ENCODE results near the gene PALM3. TPM values are rescaled to one million over a fixed set of nuclear protein-coding genes. Genes with fewer than 3 reads are reported as not detected.

The PALM3 gene
- total RNA-seq, 1 donor from 2014 or later = 0.65 TPM

DNA sequence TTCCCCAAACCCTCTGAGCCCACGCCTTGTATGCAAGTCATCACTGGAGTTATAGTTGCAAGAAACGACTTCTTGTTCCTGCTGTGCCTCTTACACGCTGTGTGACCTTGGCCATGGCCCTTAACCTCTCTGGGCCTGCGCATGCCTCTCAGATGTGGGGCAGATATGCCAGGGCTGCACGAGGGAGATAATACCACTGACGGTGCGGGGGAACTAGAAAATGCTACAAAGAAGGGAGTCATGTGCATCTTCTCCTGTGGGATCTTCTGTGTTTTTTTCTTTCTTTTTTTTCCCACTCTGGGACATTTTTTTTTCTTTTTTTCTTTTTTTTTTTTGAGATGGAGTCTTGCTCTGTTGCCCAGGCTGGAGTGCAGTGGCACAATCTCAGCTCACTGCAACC is 33.0 kb upstream of the PALM3 start:
- no peak overlapping the region for H3K27ac Mint-ChIP-seq
- no peak overlapping the region for H3K4me3 Mint-ChIP-seq
- intact Hi-C loops (cut with micrococcal nuclease) = no loop called here
- H3K36me3 Mint-ChIP-seq (ENCODE audit: low read depth) = peaks cover 29% of the 10 kb centered on the region
- peaks cover 11% of the 10 kb centered on the region for H3K4me1 Mint-ChIP-seq (ENCODE audit: low read depth)
- H3K27me3 Mint-ChIP-seq (ENCODE audit: insufficient read depth) = no peaks in the 10 kb centered on the region
- H3K9me3 Mint-ChIP-seq = peaks cover 7% of the 10 kb centered on the region
- no peak for DNase-seq (ENCODE audit: low spot score)

GRCh38 chr19:14093117-14093823 is 31.4 kb upstream of the PALM3 start:
- peak overlapping the region; percentile 57 for H3K4me3 Mint-ChIP-seq
- no peaks in the 10 kb centered on the region for H3K27me3 Mint-ChIP-seq (ENCODE audit: insufficient read depth)
- peak overlapping the region; percentile 23 for H3K27ac Mint-ChIP-seq
- peaks cover 7% of the 10 kb centered on the region for H3K9me3 Mint-ChIP-seq
- intact Hi-C loops (cut with micrococcal nuclease) = no loop called here
- H3K4me1 Mint-ChIP-seq (ENCODE audit: low read depth) = peaks cover 16% of the 10 kb centered on the region
- H3K36me3 Mint-ChIP-seq (ENCODE audit: low read depth) = peaks cover 39% of the 10 kb centered on the region
- DNase-seq (ENCODE audit: low spot score) = no peak

GRCh38 chr19:14091813-14092462 is 30.1 kb upstream of the PALM3 start:
- intact Hi-C loops (cut with micrococcal nuclease) = loop anchor here (1.0 to 2.0 kb wide), 4 partner anchors 11 to 45 kb away; partner anchors contain the start of gene PRKACA
- DNase-seq (ENCODE audit: low spot score) = no peak
- Mint-ChIP-seq H3K27me3 (ENCODE audit: insufficient read depth) (no peaks in the 10 kb centered on the region), H3K4me3 (peak overlapping the region; percentile 99), H3K27ac (peak overlapping the region; percentile 100), H3K36me3 (ENCODE audit: low read depth) (peaks cover 39% of the 10 kb centered on the region), H3K4me1 (ENCODE audit: low read depth) (peaks cover 16% of the 10 kb centered on the region), H3K9me3 (peaks cover 7% of the 10 kb centered on the region)

DNA sequence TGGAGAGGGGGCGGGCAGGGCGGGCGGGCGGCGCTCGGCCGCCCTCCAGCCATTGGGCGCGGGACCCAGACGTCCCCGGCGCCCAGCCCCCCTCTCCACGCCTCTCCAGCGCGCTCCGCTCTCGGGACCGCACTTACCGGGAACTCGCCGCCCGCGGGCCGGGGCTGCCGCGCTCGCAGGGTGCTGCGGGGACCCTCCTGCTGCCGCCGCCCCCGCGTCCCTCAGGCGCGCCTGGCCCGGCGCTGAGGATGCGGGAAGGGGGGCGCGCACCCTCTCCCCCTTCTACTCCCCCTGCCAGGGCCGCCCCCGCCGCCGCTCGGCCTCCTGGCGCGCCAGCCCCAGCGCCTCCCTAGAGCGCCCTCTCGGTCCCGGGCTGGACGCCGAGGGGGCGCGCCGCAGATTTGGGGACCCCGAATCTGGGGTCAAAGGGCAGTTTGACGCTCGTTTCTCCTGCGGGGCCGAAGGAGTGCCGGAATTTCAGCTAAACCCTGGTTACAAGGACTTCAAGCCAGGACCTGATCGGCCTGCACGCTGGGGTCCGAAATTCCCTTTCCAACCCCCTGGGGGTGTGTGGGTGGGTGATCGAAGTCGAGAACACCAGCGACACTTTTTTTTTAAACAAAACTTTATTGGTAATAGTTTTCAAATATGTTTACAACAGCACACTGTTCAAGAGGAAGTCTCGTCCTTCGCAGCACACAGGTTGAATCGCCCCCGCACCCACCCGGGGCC is 29.4 kb upstream of the PALM3 start:
- Mint-ChIP-seq H3K27ac (peak overlapping the region; percentile 100), H3K4me3 (peak overlapping the region; percentile 99), H3K4me1 (ENCODE audit: low read depth) (peaks cover 16% of the 10 kb centered on the region), H3K9me3 (peaks cover 7% of the 10 kb centered on the region), H3K27me3 (ENCODE audit: insufficient read depth) (no peaks in the 10 kb centered on the region), H3K36me3 (ENCODE audit: low read depth) (peaks cover 35% of the 10 kb centered on the region)
- intact Hi-C loops (cut with micrococcal nuclease) = loop anchor here (1.0 to 2.0 kb wide), 4 partner anchors 10 to 46 kb away; partner anchors contain the start of gene PRKACA
- peak; percentile 74 for DNase-seq (ENCODE audit: low spot score)

- intact Hi-C loops (cut with micrococcal nuclease) = loop anchor here (1.0 to 2.0 kb wide), 4 partner anchors 9 to 47 kb away; partner anchors contain the start of gene PRKACA
- Mint-ChIP-seq H3K36me3 (ENCODE audit: low read depth) (peaks cover 35% of the 10 kb centered on the region), H3K27ac (peak within 1 kb of the TSS; percentile 100), H3K9me3 (peaks cover 7% of the 10 kb centered on the region), H3K4me1 (ENCODE audit: low read depth) (peaks cover 16% of the 10 kb centered on the region), H3K4me3 (peak within 1 kb of the TSS; percentile 99), H3K27me3 (ENCODE audit: insufficient read depth) (no peaks in the 10 kb centered on the region)
- peak; percentile 62 for DNase-seq (ENCODE audit: low spot score)
Observed at GRCh38 chr19:14090509-14091080, 28.7 kb upstream of the PALM3 start, which contains the start of gene SAMD1. TSS of gene SAMD1 (minus strand) at chr19:14090751.

- peak; percentile 20 for DNase-seq (ENCODE audit: low spot score)
- Mint-ChIP-seq H3K27ac (peak overlapping the region; percentile 87), H3K4me1 (ENCODE audit: low read depth) (peaks cover 16% of the 10 kb centered on the region), H3K36me3 (ENCODE audit: low read depth) (peaks cover 35% of the 10 kb centered on the region), H3K27me3 (ENCODE audit: insufficient read depth) (no peaks in the 10 kb centered on the region), H3K9me3 (peaks cover 7% of the 10 kb centered on the region), H3K4me3 (peak overlapping the region; percentile 85)
- intact Hi-C loops (cut with micrococcal nuclease) = loop anchor here (2.0 kb wide), 1 partner anchor 15 kb away; no protein-coding TSS in a partner anchor
Observed at GRCh38 chr19:14089662-14090508, 28.0 kb upstream of the PALM3 start.

DNA sequence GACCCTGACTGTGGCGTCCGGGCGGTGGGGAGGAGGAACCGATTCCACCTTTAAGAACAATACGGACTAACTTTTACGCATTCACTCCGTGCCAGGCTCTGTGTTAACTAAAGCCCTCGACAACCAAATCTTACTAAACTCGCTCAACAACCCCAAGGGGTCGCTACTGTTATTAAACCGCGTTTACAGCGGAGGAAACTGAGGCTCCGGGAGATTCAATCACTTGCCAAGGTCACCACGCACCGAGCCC is 27.5 kb upstream of the PALM3 start:
- H3K4me3 Mint-ChIP-seq = peak overlapping the region; percentile 85
- peaks cover 7% of the 10 kb centered on the region for H3K9me3 Mint-ChIP-seq
- peak overlapping the region; percentile 87 for H3K27ac Mint-ChIP-seq
- H3K4me1 Mint-ChIP-seq (ENCODE audit: low read depth) = peaks cover 16% of the 10 kb centered on the region
- intact Hi-C loops (cut with micrococcal nuclease) = no loop called here
- no peak for DNase-seq (ENCODE audit: low spot score)
- peaks cover 30% of the 10 kb centered on the region for H3K36me3 Mint-ChIP-seq (ENCODE audit: low read depth)
- no peaks in the 10 kb centered on the region for H3K27me3 Mint-ChIP-seq (ENCODE audit: insufficient read depth)

- intact Hi-C loops (cut with micrococcal nuclease) = no loop called here
- peak overlapping the region; percentile 85 for H3K4me3 Mint-ChIP-seq
- peaks cover 16% of the 10 kb centered on the region for H3K4me1 Mint-ChIP-seq (ENCODE audit: low read depth)
- no peak for DNase-seq (ENCODE audit: low spot score)
- peaks cover 7% of the 10 kb centered on the region for H3K9me3 Mint-ChIP-seq
- peaks cover 30% of the 10 kb centered on the region for H3K36me3 Mint-ChIP-seq (ENCODE audit: low read depth)
- H3K27ac Mint-ChIP-seq = peak overlapping the region; percentile 87
- no peaks in the 10 kb centered on the region for H3K27me3 Mint-ChIP-seq (ENCODE audit: insufficient read depth)
Observed at GRCh38 chr19:14088634-14089411, 26.9 kb upstream of the PALM3 start.

DNA sequence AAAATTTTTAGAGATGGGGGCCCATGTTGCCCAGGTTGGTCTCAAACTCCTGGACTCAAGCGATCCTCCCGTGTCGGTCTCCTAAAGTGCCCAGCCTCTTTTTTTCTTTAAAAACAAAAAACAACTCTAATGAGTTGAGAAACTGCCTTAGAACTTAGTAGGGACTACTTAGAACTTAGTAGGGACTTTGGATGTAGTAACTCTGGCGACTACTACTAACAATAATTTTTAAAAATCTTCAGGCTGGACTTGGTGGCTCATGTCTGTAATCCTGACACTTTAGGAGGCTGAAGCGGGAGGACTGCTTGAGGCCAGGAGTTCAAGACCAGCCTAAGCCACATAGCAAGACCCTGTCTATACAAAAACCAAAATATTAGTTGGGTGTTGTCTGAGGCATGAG is 24.2 kb upstream of the PALM3 start:
- Mint-ChIP-seq H3K27me3 (ENCODE audit: insufficient read depth) (no peaks in the 10 kb centered on the region), H3K4me1 (ENCODE audit: low read depth) (peaks cover 10% of the 10 kb centered on the region), H3K36me3 (ENCODE audit: low read depth) (peaks cover 17% of the 10 kb centered on the region), H3K9me3 (no peaks in the 10 kb centered on the region), H3K27ac (no peak overlapping the region), H3K4me3 (no peak overlapping the region)
- intact Hi-C loops (cut with micrococcal nuclease) = no loop called here
- no peak for DNase-seq (ENCODE audit: low spot score)

GRCh38 chr19:14085309-14085995 is 23.6 kb upstream of the PALM3 start, which contains the start of gene C19orf67:
TSS of gene C19orf67 (minus strand) at chr19:14085783. CDS start at chr19:14085627, 156 bp downstream.
- Mint-ChIP-seq H3K4me1 (ENCODE audit: low read depth) (peaks cover 13% of the 10 kb centered on the region), H3K27ac (no peak within 1 kb of the TSS), H3K27me3 (ENCODE audit: insufficient read depth) (no peaks in the 10 kb centered on the region), H3K4me3 (peak within 1 kb of the TSS; percentile 2), H3K36me3 (ENCODE audit: low read depth) (peaks cover 17% of the 10 kb centered on the region), H3K9me3 (no peaks in the 10 kb centered on the region)
- intact Hi-C loops (cut with micrococcal nuclease) = no loop called here
- no peak for DNase-seq (ENCODE audit: low spot score)

- no peak for DNase-seq (ENCODE audit: low spot score)
- Mint-ChIP-seq H3K27ac (no peak overlapping the region), H3K9me3 (no peaks in the 10 kb centered on the region), H3K4me1 (ENCODE audit: low read depth) (peaks cover 8% of the 10 kb centered on the region), H3K27me3 (ENCODE audit: insufficient read depth) (no peaks in the 10 kb centered on the region), H3K36me3 (ENCODE audit: low read depth) (peaks cover 1% of the 10 kb centered on the region), H3K4me3 (peak overlapping the region; percentile 96)
- intact Hi-C loops (cut with micrococcal nuclease) = loop anchor here (5.0 kb wide), 1 partner anchor 310 kb away; the partner anchor contains the start of gene C19orf53
Observed at GRCh38 chr19:14082675-14082960, 20.7 kb upstream of the PALM3 start.
